PC-3 (cell line): ENCODE data around the gene DNHD1. TPM values are rescaled to one million over a fixed set of nuclear protein-coding genes. Genes with fewer than 3 reads are reported as not detected.

ENCODE experiments used
- ATAC-seq: fragments of 200-7000 bp; cut with Tn5 transposase; 2 replicates; pipeline ENCODE4 v1.9.1; 2020; ENCODE audit warnings: mild to moderate bottlenecking, moderate library complexity
- BruUV-seq: library from RNA; stranded (reverse); fragments of 400-500 nt; replicated peaks from 2 replicates; lab custom pipeline; 2021; lab: Mats Ljungman, UMichigan
- CTCF ChIA-PET: fragments of 300-600 bp; sonication (Branson Sonifier 250); formaldehyde crosslinking; loops from one replicate; lab custom pipeline; 2022; ENCODE audit warnings: antibody characterized with exemption; lab: Charles Lee
- POLR2A ChIA-PET: fragments of 300-600 bp; sonication (Branson Sonifier 250); formaldehyde crosslinking; loops from one replicate; lab custom pipeline; 2022; ENCODE audit warnings: antibody characterized with exemption; ENCODE audit not compliant: unreplicated experiment; lab: Charles Lee
- DNase-seq: peaks from one replicate; pipeline ENCODE4 v3.0.0-alpha.2; 2015
- H2AFZ ChIP-seq: fragments of 300-600 bp; sonication (generic); 2 replicates; pipeline ENCODE4 v1.6.0; 2016; ENCODE audit warnings: antibody characterized with exemption, low read length
- H3F3A ChIP-seq: fragments of 300-600 bp; sonication (generic); one replicate; pipeline ENCODE4 v1.6.0; 2017; ENCODE audit warnings: antibody characterized with exemption, low read length, control low read depth, mild to moderate bottlenecking; ENCODE audit not compliant: unreplicated experiment
- H3K27ac ChIP-seq: fragments of 300-600 bp; sonication (generic); 2 replicates; pipeline ENCODE4 v1.5.1; 2016; ENCODE audit warnings: mild to moderate bottlenecking, low read length
- H3K27me3 ChIP-seq: fragments of 300-600 bp; sonication (generic); 2 replicates; pipeline ENCODE4 v1.6.1; 2016; ENCODE audit warnings: low read length, mixed read lengths
- H3K36me3 ChIP-seq: fragments of 300-600 bp; sonication (generic); 2 replicates; pipeline ENCODE4 v1.6.1; 2016; ENCODE audit warnings: low read depth, mixed run types, low read length, mixed read lengths
- H3K4me1 ChIP-seq: fragments of 300-600 bp; sonication (generic); 2 replicates; pipeline ENCODE4 v1.5.1; 2016; ENCODE audit warnings: low read length; ENCODE audit not compliant: insufficient read depth
- H3K4me2 ChIP-seq: fragments of 300-600 bp; sonication (generic); 2 replicates; pipeline ENCODE4 v1.6.0; 2016; ENCODE audit warnings: low read length
- H3K4me3 ChIP-seq: fragments of 300-600 bp; sonication (generic); 2 replicates; pipeline ENCODE4 v1.5.1; 2016; ENCODE audit warnings: mild to moderate bottlenecking, low read length, mixed read lengths
- H3K79me2 ChIP-seq: fragments of 300-600 bp; sonication (generic); 2 replicates; pipeline ENCODE4 v1.6.1; 2017; ENCODE audit warnings: low read length, mixed read lengths
- H3K9ac ChIP-seq: fragments of 300-600 bp; sonication (generic); 2 replicates; pipeline ENCODE4 v1.6.0; 2016; ENCODE audit warnings: mild to moderate bottlenecking, low read length
- H3K9me2 ChIP-seq: fragments of 300-600 bp; sonication (generic); replicated peaks from 2 replicates; pipeline ENCODE4 v1.6.1; 2016; ENCODE audit warnings: mixed run types, low read length, mixed read lengths
- H3K9me3 ChIP-seq: fragments of 300-600 bp; sonication (generic); 2 replicates; pipeline ENCODE4 v1.6.1; 2016; ENCODE audit warnings: low read length, mixed read lengths
- H4K20me1 ChIP-seq: fragments of 300-600 bp; sonication (generic); 2 replicates; pipeline ENCODE4 v1.6.1; 2016; ENCODE audit warnings: low read length, mixed read lengths
- EZH2 ChIP-seq: fragments of 300-600 bp; sonication (generic); IDR thresholded peaks from one replicate; pipeline ENCODE4 v1.6.1; 2017; ENCODE audit warnings: antibody characterized with exemption, mild to moderate bottlenecking, low read length; ENCODE audit not compliant: unreplicated experiment
- EZH2phosphoT487 ChIP-seq: fragments of 300-600 bp; sonication (generic); IDR thresholded peaks from 2 replicates; pipeline ENCODE4 v1.6.1; 2018; ENCODE audit warnings: mild to moderate bottlenecking, antibody characterized with exemption, low read length, borderline replicate concordance
- intact Hi-C: fragments of 100-400 bp; cut with micrococcal nuclease; formaldehyde crosslinking; loops from 2 replicates; pipeline ENCODE4 v1.9.0; 2023
- total RNA-seq: library from RNA; depleted of rRNA; stranded (reverse); fragments of >200 nt; gene quantifications from 2 replicates; pipeline ENCODE4 v1.2.3, GENCODE V29; 2014
- TF ChIP-seq, protein P1 (sequence below): fragments of 300-600 bp; sonication (generic); conservative IDR thresholded peaks from 2 replicates; pipeline ENCODE4 v1.5.1; 2017; ENCODE audit warnings: antibody characterized with exemption, low read depth, mild to moderate bottlenecking, low read length

Gene DNHD1
- total RNA-seq, 1 experiment from 2014 or later: 9.3 TPM

DNA sequence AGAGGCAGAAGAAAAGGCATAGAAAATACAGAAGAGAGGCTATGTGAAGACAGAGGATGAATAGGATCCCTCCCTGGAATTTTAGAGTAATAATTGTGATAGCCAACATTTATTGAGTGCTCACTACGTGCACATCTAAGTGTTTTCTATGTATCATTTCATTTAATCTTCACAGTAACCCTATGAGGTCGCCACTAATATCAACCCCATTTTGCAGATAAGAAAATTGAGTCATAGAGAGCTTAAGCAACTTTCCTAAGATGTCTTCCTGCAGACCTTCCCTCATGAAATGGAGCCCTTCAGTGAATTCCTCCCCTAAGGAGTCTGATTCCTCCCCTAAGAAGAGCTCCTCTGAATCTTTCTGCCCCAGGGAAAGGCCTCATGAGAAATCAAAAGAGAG, 68.2 kb downstream of the DNHD1 start:
- intact Hi-C loops: no loop called here
- H3K27ac ChIP-seq: no peak overlapping the region
- H3K36me3 ChIP-seq: no peaks in the 10 kb centered on the region
- H2AFZ ChIP-seq: no peak overlapping the region
- no peak for ATAC-seq
- POLR2A ChIA-PET: no interaction called here
- TF ChIP-seq EZH2: no peak
- TF ChIP-seq EZH2phosphoT487: no peak
- TF ChIP-seq, protein P1, sequence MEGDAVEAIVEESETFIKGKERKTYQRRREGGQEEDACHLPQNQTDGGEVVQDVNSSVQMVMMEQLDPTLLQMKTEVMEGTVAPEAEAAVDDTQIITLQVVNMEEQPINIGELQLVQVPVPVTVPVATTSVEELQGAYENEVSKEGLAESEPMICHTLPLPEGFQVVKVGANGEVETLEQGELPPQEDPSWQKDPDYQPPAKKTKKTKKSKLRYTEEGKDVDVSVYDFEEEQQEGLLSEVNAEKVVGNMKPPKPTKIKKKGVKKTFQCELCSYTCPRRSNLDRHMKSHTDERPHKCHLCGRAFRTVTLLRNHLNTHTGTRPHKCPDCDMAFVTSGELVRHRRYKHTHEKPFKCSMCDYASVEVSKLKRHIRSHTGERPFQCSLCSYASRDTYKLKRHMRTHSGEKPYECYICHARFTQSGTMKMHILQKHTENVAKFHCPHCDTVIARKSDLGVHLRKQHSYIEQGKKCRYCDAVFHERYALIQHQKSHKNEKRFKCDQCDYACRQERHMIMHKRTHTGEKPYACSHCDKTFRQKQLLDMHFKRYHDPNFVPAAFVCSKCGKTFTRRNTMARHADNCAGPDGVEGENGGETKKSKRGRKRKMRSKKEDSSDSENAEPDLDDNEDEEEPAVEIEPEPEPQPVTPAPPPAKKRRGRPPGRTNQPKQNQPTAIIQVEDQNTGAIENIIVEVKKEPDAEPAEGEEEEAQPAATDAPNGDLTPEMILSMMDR: no peak
- H3K27me3 ChIP-seq: no peaks in the 10 kb centered on the region
- H3K79me2 ChIP-seq: no peaks in the 10 kb centered on the region
- H3K9ac ChIP-seq: no peak overlapping the region
- H3K4me2 ChIP-seq: no peak overlapping the region
- peaks cover 9% of the 10 kb centered on the region for H3K4me1 ChIP-seq
- no peaks in the 10 kb centered on the region for H4K20me1 ChIP-seq
- no peaks in the 10 kb centered on the region for H3K9me2 ChIP-seq
- H3F3A ChIP-seq: no peaks in the 10 kb centered on the region
- no peak for DNase-seq
- CTCF ChIA-PET: no interaction called here
- no peak overlapping the region for H3K4me3 ChIP-seq
- no peaks in the 10 kb centered on the region for H3K9me3 ChIP-seq
- BruUV-seq: no TSS peak

DNA sequence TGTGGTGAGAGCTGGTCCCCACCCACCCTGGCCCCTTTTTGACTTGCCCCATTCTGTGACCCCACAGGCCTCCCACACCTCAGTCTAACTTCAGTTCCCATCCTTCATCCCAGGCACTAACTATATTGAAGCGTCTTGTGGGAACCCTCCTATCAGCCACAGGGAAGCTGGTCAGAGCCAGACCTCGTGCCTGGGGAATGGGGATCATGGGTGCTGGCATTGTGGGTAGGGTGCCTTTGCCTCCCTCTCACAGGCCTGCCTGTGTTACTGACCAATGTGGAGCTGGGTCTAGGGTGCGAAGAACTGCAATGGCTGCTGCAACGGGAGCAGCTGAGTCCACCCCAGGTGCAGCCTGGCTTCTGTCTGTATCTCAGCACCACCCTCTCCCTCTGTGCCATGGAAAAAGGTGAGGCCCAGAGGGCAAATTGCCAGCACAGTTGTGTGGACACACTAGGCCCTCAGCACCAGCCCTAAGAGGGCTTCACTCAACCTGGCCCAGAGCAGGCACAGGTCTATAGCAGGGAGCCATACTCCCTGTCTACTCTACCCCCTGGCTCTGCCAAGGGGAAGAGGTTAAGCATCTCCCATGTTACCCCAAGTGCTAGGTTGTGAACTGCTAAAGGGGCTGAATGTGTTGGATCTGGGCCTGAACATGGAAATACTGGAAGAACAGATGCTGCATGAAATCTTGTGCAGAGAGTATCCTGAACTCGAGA, 69.1 kb downstream of the DNHD1 start:
- Histone ChIP-seq H3K79me2 (no peaks in the 10 kb centered on the region), H2AFZ (no peak overlapping the region), H3K36me3 (no peaks in the 10 kb centered on the region), H3K4me2 (no peak overlapping the region), H3K9me3 (no peaks in the 10 kb centered on the region), H3K4me1 (peaks cover 9% of the 10 kb centered on the region), H3F3A (no peaks in the 10 kb centered on the region), H3K9ac (no peak overlapping the region), H3K4me3 (no peak overlapping the region), H3K9me2 (no peaks in the 10 kb centered on the region), H3K27ac (no peak overlapping the region), H4K20me1 (no peaks in the 10 kb centered on the region), H3K27me3 (no peaks in the 10 kb centered on the region)
- no TSS peak for BruUV-seq
- POLR2A ChIA-PET: interaction anchor here (0.5 kb wide), 1 partner anchor 41 kb away, joined by 10 read pairs; no protein-coding TSS in a partner anchor
- ATAC-seq (no peak), DNase-seq (no peak)
- intact Hi-C loops: no loop called here
- CTCF ChIA-PET: no interaction called here
- TF ChIP-seq EZH2phosphoT487 (no peak), EZH2 (no peak)
- TF ChIP-seq, protein P1: no peak

DNA sequence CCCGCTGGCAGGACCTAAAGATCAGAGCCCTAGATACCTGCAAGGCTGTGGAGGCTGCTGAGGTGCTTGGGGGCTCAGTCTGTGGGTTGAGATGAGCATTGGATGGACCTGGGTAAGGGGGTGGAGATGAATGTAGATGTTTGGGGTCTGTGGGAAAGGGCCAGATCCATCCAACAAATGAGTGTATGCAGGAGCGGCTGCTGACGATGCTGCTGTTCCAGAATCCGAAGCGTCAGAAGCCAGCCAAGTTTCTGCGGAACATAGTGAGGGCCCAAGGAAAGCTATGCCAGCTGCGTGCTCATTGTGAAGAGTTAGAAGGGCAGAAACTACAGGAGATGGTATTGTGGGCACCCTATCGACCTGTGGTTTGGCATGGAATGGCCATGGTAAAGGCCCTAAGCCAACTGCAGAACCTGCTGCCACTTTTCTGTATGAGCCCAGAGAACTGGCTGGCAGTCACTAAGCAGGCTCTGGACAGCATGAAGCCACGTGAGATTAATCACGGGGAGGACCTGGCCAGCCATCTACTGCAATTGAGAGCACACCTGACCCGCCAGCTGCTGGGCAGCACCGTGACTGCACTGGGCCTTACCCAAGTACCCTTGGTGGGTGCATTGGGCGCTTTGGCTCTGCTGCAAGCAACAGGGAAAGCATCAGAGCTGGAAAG, 69.8 kb downstream of the DNHD1 start:
- TF ChIP-seq EZH2: no peak
- no peak for TF ChIP-seq EZH2phosphoT487
- TF ChIP-seq, protein P1: no peak
- POLR2A ChIA-PET: no interaction called here
- H3K4me1 ChIP-seq: peaks cover 10% of the 10 kb centered on the region

More for the DNA sequence above, 69.8 kb downstream of the DNHD1 start:
- intact Hi-C loops: no loop called here
- no peaks in the 10 kb centered on the region for H3K9me2 ChIP-seq
- no peaks in the 10 kb centered on the region for H3K9me3 ChIP-seq
- H3F3A ChIP-seq: no peaks in the 10 kb centered on the region
- ATAC-seq (no peak), DNase-seq (no peak)
- no peaks in the 10 kb centered on the region for H3K36me3 ChIP-seq
- no peak overlapping the region for H3K9ac ChIP-seq
- H4K20me1 ChIP-seq: no peaks in the 10 kb centered on the region
- no peak overlapping the region for H3K4me3 ChIP-seq
- CTCF ChIA-PET: no interaction called here
- H3K27me3 ChIP-seq: no peaks in the 10 kb centered on the region
- H3K79me2 ChIP-seq: no peaks in the 10 kb centered on the region
- H3K27ac ChIP-seq: no peak overlapping the region
- no peak overlapping the region for H2AFZ ChIP-seq
- BruUV-seq: no TSS peak
- no peak overlapping the region for H3K4me2 ChIP-seq
